T-helper 1 cell treated with Interleukin-12 subunit alpha and Interleukin-12 subunit beta and Interleukin-4 antibody, amounts not matched to agents 30 μg/mL and 1 μg/mL, for 36 hours (primary cell): ENCODE measurements around the gene CRACR2A.

ENCODE experiments used
- H3K27ac Mint-ChIP-seq: one replicate; pipeline ENCODE4 v1.8.0; 2021; ENCODE audit warnings: mild to moderate bottlenecking, mixed read lengths
- H3K27me3 Mint-ChIP-seq: one replicate; pipeline ENCODE4 v1.8.0; 2021; ENCODE audit warnings: low read depth, mixed read lengths
- H3K36me3 Mint-ChIP-seq: one replicate; pipeline ENCODE4 v1.8.0; 2021; ENCODE audit warnings: low read depth, mixed read lengths
- H3K4me1 Mint-ChIP-seq: one replicate; pipeline ENCODE4 v1.8.0; 2021; ENCODE audit warnings: low read depth, mixed read lengths
- H3K4me3 Mint-ChIP-seq: one replicate; pipeline ENCODE4 v1.8.0; 2021; ENCODE audit warnings: mild to moderate bottlenecking, moderate library complexity, mixed read lengths
- H3K9me3 Mint-ChIP-seq: one replicate; pipeline ENCODE4 v1.8.0; 2021; ENCODE audit warnings: mixed read lengths

The CRACR2A gene

DNA sequence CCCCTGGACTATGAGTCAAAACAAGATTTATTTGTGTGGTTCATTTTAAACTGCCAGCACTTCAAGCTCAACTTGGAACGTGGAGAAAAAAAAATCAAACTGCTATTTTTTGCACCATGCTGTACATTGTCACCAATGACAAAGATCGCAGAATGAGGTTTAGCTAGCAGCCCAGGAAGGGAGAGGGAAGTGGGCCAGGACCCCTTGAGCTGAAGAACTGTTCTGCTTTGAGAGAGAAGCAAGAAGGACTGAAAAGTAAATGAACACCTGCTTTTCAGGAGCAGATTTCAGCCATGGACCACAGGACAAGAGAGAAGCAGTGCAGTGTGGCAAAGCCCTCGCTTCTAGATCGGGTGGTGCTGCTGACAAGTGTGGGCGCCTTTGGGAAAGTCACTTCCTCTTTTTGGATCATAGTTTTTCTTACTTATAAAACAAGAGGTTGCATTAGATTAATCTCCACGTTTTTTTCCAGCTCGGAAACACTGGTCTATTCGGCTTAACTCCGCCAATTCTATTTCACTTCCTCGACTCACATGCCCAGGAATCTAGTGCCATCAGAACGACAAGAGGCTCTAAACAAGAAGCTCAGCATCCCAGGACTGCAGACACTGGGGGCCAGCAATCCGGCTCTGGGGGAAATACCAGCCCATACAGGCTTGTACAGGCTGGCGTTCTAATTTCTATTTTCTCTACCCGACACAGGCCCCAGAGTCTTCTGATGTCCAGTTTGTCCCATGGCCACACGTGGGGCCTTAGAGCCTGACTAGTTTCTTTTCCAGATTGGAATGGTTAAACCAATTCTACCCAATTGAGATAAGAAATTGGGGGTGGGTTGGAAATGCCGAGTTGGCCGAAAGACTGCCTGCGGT lies 129.9 kb downstream of the CRACR2A start:
- no peaks in the 10 kb centered on the region for H3K9me3 Mint-ChIP-seq
- H3K36me3 Mint-ChIP-seq: peaks cover 47% of the 10 kb centered on the region

DNA sequence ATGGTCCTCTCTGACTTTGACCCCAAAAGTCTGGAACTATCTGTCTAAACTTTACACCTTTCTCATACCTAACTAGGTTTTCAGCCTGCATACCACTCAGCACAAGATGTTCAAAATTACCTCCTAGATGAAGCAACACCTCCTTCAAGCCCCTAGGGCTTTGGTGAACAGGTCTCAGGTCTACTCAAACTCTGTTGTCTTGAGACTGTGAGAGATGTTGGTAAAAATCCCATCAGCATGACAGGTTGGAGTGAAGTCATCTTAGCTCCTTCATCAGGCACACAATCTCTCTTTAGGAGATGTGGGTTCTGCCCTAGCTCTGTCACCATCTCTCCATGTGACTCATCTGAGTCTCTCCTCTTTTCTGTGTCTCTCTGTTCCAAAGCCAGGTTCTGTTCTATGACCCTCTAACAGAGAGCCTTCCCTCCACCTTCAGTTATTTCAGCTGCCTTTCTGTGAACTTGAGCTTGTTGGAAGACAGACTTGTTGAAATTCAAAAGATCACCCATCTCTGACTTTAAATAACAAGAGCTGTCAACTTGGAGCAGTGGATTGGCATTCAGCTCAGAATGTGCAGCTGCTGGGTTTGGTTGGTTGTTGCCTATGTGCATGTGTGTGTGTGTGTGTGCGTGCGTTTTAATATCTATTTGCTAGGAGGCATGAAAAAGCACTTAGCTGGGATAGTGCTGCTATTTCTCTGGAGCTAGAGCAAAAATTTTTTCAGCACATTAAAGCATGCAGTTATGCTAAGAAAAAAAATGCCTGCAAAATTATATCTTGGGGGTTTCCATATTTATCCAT lies 130.7 kb downstream of the CRACR2A start:
- Mint-ChIP-seq H3K9me3 (no peaks in the 10 kb centered on the region), H3K4me3 (no peak overlapping the region), H3K4me1 (peaks cover 15% of the 10 kb centered on the region), H3K27ac (peak overlapping the region; percentile 69), H3K27me3 (no peaks in the 10 kb centered on the region), H3K36me3 (peaks cover 43% of the 10 kb centered on the region)

More for the DNA sequence above, 129.9 kb downstream of the CRACR2A start:
- Mint-ChIP-seq H3K4me1 (peaks cover 14% of the 10 kb centered on the region), H3K4me3 (no peak overlapping the region), H3K27me3 (no peaks in the 10 kb centered on the region), H3K27ac (peak overlapping the region; percentile 69)

DNA sequence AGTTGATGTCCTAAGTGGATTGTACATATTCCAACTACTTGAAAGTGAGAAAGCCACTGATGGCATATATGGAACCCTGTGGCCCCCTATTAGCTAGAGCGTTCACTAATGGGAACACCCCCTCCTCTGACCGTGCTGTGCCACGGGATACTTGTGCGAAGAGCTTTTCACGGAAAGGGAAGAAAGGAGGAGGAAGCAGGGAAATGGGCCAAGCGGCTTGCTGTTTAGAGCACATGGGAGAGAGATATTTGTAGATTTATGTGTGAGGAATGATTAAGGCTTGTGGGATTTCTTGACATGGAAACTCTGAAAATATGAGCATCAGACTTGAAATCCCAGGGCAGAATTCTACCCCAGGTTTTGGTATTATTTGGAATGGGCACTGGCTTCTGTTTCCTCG lies 132.1 kb downstream of the CRACR2A start:
- Mint-ChIP-seq H3K4me3 (no peak overlapping the region), H3K27ac (no peak overlapping the region), H3K27me3 (no peaks in the 10 kb centered on the region), H3K9me3 (no peaks in the 10 kb centered on the region), H3K36me3 (peaks cover 40% of the 10 kb centered on the region), H3K4me1 (peaks cover 22% of the 10 kb centered on the region)

DNA sequence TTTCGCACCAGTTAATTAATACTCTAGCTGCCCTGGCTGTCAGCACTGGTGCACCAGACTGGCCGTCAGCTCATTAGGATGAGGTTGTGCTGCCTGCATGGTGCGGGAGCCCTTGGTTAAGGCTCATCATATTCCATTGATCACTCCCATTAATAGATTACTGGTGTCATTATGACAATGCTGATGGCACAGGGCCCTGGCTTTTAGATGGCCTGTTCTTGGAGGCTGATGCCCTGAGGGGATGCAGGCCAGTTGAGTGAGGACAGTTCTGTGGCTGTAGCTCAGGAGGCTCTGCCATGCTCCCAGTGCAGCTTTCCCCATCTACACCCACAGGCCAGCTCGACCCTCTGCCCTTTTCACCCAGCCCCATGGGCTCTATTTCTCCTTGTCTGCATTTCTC lies 135.3 kb downstream of the CRACR2A start:
- Mint-ChIP-seq H3K36me3 (peaks cover 44% of the 10 kb centered on the region), H3K9me3 (no peaks in the 10 kb centered on the region), H3K4me3 (no peak overlapping the region), H3K27ac (no peak overlapping the region), H3K27me3 (no peaks in the 10 kb centered on the region), H3K4me1 (peaks cover 16% of the 10 kb centered on the region)

DNA sequence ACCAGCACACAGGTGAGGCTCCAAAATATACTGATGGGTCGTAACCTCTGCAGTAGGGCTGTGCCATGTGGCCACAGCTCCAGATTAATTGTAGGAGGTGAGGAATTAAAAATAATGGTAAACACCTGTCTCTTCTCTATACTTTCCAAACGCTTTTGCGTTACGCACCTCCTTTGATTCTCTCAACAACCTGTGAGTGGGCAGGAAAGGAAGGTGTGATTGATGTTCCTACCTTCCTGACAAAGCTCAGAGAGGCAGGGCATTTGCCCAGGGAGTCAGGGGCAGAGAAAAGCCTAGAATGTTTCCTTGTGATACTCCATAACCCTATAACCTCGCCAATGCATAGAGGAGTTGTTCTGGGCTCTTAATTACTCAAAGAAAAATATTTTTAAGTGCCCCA lies 137.0 kb downstream of the CRACR2A start:
- Mint-ChIP-seq H3K4me3 (no peak overlapping the region), H3K27ac (no peak overlapping the region), H3K9me3 (no peaks in the 10 kb centered on the region), H3K27me3 (no peaks in the 10 kb centered on the region), H3K4me1 (peaks cover 8% of the 10 kb centered on the region), H3K36me3 (peaks cover 39% of the 10 kb centered on the region)

DNA sequence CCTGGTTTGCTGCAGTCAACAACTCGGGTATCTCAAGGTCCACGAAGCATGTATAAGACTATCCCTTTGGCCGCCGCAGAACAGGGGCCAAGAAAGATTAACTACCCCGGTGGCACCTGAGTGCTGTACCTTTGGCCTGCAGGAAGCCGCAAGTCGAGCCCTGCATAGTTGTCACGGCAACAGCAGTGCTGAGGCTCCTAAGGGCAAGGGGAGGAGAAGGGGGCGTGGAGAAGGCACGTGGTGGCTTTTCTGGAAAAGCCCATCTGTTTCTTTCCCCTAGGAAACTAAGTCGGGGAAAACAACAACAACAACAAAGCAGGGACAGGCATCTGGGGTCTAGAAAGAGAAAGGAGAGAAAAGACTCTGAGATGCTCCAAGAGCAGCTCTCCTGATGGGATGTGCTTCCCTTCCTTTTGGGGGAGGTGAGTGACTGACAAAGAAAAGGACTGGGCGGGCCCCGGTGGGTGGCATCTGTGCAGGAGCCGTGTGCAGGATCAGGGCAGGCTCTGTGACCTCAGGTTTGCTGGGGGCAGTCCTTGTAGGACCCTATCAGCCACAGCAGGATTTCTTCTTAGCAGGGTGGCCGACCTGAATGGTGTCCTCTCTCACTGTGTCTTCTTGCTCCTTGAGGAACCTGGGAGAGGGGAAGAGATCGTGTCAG lies 138.0 kb downstream of the CRACR2A start:
- H3K9me3 Mint-ChIP-seq: no peaks in the 10 kb centered on the region
- H3K36me3 Mint-ChIP-seq: peaks cover 35% of the 10 kb centered on the region
- no peak overlapping the region for H3K27ac Mint-ChIP-seq
- no peak overlapping the region for H3K4me3 Mint-ChIP-seq
- peaks cover 8% of the 10 kb centered on the region for H3K4me1 Mint-ChIP-seq
- no peaks in the 10 kb centered on the region for H3K27me3 Mint-ChIP-seq

DNA sequence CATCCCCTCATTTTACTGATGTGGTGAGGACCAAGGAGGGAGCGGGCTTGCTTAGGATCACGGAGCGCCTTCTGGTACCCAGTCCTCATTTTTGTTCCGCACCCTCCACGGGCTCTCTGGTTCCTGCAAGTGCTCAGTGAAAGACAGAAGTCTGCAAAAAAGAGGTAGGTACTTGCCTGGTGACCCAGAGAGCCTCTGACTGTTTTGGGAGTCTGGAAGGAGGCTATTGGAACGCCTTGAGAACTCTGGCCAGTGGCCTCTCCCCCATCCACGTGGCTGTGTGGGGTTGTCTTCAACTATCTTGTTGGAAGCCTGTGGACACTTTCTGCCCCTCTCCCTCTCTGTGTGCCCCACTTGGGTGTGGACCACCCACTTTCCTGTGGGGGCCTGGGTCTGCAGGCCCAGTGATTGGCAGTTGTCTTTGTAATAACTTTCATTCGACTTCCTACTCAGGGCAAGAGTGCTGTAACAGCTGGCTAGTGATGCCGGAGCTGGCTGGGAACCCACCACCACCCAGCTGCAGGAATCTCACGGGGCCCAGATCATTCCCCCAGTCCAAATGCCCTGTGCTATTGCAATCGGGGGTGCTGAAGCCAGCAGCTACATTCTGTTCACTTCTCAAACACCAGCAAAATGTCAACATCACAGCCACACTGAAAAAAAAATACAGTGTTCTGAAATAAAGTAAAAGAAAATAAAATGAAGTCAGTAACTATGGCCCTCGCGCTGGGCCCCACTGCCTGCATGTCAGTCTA lies 139.1 kb downstream of the CRACR2A start:
- Mint-ChIP-seq H3K27me3 (no peaks in the 10 kb centered on the region), H3K4me3 (no peak overlapping the region), H3K27ac (no peak overlapping the region), H3K36me3 (peaks cover 46% of the 10 kb centered on the region), H3K9me3 (peaks cover 9% of the 10 kb centered on the region), H3K4me1 (peaks cover 8% of the 10 kb centered on the region)

DNA sequence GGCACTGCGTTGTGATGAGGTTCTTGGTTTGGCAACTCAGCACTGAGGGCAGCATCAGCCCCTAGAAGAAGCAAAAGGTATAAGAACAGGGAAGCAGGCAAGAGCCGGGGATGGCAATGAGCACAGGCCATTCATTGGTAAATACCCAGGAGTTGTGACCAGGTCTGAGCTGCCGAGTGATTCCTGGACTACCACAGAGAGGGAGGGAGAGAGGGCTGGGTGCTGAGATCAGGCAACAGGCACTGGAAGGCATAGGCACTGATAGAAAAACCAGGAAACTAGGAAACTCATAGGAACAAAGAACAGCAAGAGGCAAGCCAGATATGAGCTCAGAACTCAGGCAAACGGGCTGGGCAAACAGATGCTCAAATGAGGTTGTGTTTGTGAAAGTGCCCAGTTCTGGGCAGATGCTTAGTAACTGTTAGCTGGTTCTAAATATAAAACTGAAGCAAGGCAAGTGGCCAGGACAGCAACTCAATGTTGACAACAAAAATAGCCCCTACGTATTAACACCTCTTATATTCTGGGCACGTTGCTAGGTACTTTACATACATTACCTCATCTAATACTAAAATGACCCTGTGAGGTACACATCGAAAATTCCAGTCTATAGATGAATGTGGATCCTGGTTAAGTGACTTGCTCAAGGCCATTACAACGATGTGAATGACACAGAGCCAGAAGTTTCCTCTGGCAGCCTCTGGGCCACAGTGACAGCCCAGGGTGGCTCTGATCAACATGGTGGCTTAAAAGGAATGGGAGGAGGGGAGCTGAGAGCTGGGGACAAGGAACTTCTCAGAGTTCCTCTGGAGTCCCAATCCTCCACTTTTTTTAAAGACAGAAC lies 140.8 kb downstream of the CRACR2A start:
- peaks cover 5% of the 10 kb centered on the region for H3K4me1 Mint-ChIP-seq
- H3K9me3 Mint-ChIP-seq: peaks cover 9% of the 10 kb centered on the region
- no peak overlapping the region for H3K4me3 Mint-ChIP-seq
- H3K36me3 Mint-ChIP-seq: peaks cover 42% of the 10 kb centered on the region
- H3K27ac Mint-ChIP-seq: no peak overlapping the region
- H3K27me3 Mint-ChIP-seq: no peaks in the 10 kb centered on the region

DNA sequence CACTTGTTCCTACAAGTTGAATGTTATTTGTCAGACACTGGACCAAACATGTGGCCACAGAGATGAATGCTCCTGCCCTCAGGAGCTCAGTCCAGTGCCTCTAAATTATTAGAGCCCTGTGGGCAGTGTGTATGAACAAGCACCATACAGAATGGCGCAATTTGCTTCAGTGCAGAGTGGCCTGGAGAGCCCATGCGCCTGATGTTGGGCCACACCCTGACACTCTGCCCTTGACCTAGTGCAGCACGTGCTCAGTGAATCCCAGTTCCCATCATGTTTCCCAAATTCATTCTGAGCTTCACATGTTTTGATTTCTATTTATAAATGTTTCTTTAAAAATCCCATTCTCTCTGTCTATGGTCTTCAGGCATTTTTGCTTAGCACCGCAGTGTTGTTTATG lies 145.1 kb downstream of the CRACR2A start:
- peaks cover 5% of the 10 kb centered on the region for H3K4me1 Mint-ChIP-seq
- H3K27ac Mint-ChIP-seq: no peak overlapping the region
- no peak overlapping the region for H3K4me3 Mint-ChIP-seq
- H3K36me3 Mint-ChIP-seq: peaks cover 18% of the 10 kb centered on the region
- H3K9me3 Mint-ChIP-seq: peaks cover 9% of the 10 kb centered on the region
- peaks cover 8% of the 10 kb centered on the region for H3K27me3 Mint-ChIP-seq

DNA sequence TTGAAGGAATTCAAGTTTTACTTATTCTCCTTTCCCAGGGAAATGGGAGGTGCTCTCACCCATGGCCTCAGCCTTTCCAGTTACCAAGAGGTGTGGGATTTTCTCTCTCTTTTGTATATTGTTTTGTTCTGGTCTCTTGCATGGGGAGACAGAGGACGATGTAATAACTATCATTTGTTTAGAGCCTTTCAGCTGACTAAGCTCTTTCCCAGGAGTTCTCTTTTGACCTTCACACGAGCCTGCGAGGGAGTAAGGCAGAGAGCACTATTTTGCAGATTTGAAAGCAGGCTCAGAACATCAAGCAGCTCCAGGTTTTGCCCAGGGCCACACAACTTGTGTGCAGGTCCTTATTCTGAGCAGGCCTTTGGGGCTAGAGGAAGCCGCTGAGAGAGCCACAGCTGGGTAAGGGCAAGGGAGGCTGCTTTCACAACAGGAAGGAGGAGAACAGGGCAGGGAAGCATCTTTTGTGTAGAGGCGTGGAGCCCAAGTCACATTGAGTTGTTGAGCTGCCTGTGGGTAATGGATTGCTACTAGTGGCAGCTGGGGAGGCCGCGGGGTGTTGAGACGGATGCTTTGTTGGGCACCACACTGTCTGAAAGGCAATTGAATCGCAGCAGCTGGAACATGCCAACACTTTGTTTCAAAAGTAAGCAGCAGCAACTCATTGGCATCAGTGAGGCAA lies 145.7 kb downstream of the CRACR2A start:
- Mint-ChIP-seq H3K4me1 (peaks cover 5% of the 10 kb centered on the region), H3K36me3 (peaks cover 18% of the 10 kb centered on the region), H3K9me3 (peaks cover 9% of the 10 kb centered on the region), H3K27ac (no peak overlapping the region), H3K27me3 (peaks cover 8% of the 10 kb centered on the region), H3K4me3 (no peak overlapping the region)

DNA sequence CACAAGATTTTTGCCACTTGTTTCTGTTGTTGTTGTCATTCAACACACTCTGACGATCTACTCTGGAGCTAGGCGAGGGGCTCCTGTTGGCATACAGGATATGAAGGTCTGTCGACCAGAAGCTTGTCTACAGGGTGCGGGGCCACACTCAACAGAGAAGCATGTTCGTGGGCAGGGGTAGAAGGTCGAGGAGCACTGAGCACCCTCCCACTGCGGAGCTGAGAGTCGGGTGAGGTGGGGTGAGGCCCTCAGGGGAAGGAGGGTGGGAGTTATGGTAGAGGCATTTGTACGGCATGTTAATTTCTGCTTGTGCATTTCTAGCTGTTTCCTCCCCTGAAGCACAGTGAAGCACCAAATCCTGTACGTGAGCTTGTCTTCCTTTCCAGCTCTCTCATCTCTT lies 146.8 kb downstream of the CRACR2A start:
- peaks cover 8% of the 10 kb centered on the region for H3K27me3 Mint-ChIP-seq
- peaks cover 5% of the 10 kb centered on the region for H3K4me1 Mint-ChIP-seq
- no peak overlapping the region for H3K4me3 Mint-ChIP-seq
- no peak overlapping the region for H3K27ac Mint-ChIP-seq
- H3K36me3 Mint-ChIP-seq: peaks cover 11% of the 10 kb centered on the region
- peaks cover 9% of the 10 kb centered on the region for H3K9me3 Mint-ChIP-seq

DNA sequence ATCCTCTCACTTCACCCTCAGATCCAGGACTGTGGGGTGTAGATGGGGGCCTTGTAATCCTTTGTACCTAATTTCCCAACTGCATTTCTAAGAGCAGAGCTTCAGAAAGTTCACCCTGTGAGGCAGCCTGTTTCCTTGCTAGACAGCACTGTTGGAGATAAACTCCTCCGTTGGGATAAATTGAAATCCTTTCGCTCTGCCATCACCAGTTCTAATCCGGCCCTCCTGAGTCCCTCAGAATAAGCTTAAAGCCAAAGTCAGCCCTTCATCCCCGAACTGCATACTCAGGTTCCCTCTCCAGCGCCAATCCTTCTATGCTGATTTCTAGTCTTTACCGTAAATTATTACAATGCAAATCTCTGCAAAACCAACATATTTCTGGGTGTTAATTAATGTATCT lies 147.2 kb downstream of the CRACR2A start:
- H3K27me3 Mint-ChIP-seq: peaks cover 8% of the 10 kb centered on the region
- H3K4me3 Mint-ChIP-seq: no peak overlapping the region
- peaks cover 5% of the 10 kb centered on the region for H3K4me1 Mint-ChIP-seq
- H3K9me3 Mint-ChIP-seq: peaks cover 9% of the 10 kb centered on the region
- H3K27ac Mint-ChIP-seq: no peak overlapping the region
- H3K36me3 Mint-ChIP-seq: peaks cover 11% of the 10 kb centered on the region
